C4-2B (cell line): ENCODE data around the gene AKAP12.
"Not testable (repeated sequence)": the region's sequence is repeated elsewhere in the genome, so short reads cannot be mapped to it uniquely, and the experiment has no call there.

Source experiments
- H3K27ac ChIP-seq: fragments of 450-650 bp; 2 replicates; pipeline ENCODE4 v1.5.1; 2017
- ZFX ChIP-seq: fragments of 450-650 bp; IDR thresholded peaks from 2 replicates; pipeline ENCODE4 v1.6.1; 2017
- TF ChIP-seq, protein P1 (sequence below): fragments of 450-650 bp; conservative IDR thresholded peaks from 2 replicates; pipeline ENCODE4 v1.5.1; 2017; ENCODE audit warnings: mild to moderate bottlenecking

The AKAP12 gene

DNA sequence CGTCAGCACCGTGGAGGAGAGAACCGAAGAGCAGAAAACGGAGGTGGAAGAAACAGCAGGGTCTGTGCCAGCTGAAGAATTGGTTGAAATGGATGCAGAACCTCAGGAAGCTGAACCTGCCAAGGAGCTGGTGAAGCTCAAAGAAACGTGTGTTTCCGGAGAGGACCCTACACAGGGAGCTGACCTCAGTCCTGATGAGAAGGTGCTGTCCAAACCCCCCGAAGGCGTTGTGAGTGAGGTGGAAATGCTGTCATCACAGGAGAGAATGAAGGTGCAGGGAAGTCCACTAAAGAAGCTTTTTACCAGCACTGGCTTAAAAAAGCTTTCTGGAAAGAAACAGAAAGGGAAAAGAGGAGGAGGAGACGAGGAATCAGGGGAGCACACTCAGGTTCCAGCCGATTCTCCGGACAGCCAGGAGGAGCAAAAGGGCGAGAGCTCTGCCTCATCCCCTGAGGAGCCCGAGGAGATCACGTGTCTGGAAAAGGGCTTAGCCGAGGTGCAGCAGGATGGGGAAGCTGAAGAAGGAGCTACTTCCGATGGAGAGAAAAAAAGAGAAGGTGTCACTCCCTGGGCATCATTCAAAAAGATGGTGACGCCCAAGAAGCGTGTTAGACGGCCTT, 110.0 kb downstream of the AKAP12 start:
- H3K27ac ChIP-seq, result no peak overlapping the region
- TF ChIP-seq ZFX, result no peak
- TF ChIP-seq, protein P1, sequence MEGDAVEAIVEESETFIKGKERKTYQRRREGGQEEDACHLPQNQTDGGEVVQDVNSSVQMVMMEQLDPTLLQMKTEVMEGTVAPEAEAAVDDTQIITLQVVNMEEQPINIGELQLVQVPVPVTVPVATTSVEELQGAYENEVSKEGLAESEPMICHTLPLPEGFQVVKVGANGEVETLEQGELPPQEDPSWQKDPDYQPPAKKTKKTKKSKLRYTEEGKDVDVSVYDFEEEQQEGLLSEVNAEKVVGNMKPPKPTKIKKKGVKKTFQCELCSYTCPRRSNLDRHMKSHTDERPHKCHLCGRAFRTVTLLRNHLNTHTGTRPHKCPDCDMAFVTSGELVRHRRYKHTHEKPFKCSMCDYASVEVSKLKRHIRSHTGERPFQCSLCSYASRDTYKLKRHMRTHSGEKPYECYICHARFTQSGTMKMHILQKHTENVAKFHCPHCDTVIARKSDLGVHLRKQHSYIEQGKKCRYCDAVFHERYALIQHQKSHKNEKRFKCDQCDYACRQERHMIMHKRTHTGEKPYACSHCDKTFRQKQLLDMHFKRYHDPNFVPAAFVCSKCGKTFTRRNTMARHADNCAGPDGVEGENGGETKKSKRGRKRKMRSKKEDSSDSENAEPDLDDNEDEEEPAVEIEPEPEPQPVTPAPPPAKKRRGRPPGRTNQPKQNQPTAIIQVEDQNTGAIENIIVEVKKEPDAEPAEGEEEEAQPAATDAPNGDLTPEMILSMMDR, result no peak

DNA sequence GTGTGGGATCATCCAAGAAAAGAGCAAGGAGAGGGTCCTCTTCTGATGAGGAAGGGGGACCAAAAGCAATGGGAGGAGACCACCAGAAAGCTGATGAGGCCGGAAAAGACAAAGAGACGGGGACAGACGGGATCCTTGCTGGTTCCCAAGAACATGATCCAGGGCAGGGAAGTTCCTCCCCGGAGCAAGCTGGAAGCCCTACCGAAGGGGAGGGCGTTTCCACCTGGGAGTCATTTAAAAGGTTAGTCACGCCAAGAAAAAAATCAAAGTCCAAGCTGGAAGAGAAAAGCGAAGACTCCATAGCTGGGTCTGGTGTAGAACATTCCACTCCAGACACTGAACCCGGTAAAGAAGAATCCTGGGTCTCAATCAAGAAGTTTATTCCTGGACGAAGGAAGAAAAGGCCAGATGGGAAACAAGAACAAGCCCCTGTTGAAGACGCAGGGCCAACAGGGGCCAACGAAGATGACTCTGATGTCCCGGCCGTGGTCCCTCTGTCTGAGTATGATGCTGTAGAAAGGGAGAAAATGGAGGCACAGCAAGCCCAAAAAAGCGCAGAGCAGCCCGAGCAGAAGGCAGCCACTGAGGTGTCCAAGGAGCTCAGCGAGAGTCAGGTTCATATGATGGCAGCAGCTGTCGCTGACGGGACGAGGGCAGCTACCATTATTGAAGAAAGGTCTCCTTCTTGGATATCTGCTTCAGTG, 110.8 kb downstream of the AKAP12 start:
- no peak overlapping the region for H3K27ac ChIP-seq
- TF ChIP-seq ZFX, result no peak
- TF ChIP-seq, protein P1, result no peak

DNA sequence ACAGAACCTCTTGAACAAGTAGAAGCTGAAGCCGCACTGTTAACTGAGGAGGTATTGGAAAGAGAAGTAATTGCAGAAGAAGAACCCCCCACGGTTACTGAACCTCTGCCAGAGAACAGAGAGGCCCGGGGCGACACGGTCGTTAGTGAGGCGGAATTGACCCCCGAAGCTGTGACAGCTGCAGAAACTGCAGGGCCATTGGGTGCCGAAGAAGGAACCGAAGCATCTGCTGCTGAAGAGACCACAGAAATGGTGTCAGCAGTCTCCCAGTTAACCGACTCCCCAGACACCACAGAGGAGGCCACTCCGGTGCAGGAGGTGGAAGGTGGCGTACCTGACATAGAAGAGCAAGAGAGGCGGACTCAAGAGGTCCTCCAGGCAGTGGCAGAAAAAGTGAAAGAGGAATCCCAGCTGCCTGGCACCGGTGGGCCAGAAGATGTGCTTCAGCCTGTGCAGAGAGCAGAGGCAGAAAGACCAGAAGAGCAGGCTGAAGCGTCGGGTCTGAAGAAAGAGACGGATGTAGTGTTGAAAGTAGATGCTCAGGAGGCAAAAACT, 111.5 kb downstream of the AKAP12 start:
- H3K27ac ChIP-seq, result no peak overlapping the region
- TF ChIP-seq, protein P1, result no peak
- TF ChIP-seq ZFX, result no peak

DNA sequence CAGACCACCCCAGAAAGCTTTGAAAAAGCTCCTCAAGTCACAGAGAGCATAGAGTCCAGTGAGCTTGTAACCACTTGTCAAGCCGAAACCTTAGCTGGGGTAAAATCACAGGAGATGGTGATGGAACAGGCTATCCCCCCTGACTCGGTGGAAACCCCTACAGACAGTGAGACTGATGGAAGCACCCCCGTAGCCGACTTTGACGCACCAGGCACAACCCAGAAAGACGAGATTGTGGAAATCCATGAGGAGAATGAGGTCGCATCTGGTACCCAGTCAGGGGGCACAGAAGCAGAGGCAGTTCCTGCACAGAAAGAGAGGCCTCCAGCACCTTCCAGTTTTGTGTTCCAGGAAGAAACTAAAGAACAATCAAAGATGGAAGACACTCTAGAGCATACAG, 112.0 kb downstream of the AKAP12 start:
- H3K27ac ChIP-seq, result no peak overlapping the region
- TF ChIP-seq, protein P1, result no peak
- no peak for TF ChIP-seq ZFX

DNA sequence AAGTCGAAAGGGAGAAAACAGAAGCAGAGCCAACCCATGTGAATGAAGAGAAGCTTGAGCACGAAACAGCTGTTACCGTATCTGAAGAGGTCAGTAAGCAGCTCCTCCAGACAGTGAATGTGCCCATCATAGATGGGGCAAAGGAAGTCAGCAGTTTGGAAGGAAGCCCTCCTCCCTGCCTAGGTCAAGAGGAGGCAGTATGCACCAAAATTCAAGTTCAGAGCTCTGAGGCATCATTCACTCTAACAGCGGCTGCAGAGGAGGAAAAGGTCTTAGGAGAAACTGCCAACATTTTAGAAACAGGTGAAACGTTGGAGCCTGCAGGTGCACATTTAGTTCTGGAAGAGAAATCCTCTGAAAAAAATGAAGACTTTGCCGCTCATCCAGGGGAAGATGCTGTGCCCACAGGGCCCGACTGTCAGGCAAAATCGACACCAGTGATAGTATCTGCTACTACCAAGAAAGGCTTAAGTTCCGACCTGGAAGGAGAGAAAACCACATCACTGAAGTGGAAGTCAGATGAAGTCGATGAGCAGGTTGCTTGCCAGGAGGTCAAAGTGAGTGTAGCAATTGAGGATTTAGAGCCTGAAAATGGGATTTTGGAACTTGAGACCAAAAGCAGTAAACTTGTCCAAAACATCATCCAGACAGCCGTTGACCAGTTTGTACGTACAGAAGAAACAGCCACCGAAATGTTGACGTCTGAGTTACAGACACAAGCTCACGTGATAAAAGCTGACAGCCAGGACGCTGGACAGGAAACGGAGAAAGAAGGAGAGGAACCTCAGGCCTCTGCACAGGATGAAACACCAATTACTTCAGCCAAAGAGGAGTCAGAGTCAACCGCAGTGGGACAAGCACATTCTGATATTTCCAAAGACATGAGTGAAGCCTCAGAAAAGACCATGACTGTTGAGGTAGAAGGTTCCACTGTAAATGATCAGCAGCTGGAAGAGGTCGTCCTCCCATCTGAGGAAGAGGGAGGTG, 112.9 kb downstream of the AKAP12 start:
- H3K27ac ChIP-seq, result no peak overlapping the region
- TF ChIP-seq, protein P1, result no peak
- no peak for TF ChIP-seq ZFX

DNA sequence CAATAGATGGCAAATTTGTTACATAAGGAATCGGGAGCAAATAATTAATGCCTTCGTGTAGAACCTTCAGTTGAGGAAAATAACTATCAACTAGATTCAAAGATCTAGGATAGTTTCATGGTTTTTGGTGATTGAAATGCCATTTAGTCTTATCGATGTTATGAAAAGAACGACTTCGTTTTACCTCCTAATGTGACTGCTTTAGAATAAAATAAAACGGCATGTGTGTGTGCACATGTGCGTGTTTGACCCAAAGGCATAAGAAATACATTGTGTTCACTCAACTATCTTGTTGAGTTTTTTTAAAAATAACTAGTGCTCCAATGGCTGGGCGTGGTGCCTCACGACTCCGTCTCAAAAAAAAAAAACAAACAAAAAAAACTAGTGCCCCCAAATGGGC, 114.0 kb downstream of the AKAP12 start:
- TF ChIP-seq, protein P1, result no peak
- no peak for TF ChIP-seq ZFX
- H3K27ac ChIP-seq, result no peak overlapping the region

DNA sequence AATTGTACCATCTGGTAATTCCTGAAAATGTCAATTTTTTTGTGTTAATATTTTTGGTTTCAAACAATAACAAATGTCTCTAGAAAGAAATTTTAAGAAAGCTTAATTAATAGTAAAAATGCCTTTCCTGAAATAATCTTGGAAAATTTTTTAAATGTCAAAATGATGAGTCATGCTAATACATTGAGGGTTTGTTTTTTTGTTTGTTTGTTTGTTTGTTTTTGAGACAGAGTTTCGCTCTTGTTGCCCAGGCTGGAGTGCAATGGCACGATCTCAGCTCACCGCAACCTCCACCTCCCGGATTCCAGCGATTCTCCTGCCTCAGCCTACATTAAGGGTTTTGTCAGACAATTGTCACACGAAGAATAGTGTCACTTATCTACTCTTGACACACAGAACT, 117.2 kb downstream of the AKAP12 start:
- not testable (repeated sequence) for H3K27ac ChIP-seq
